A549 (cell line): ENCODE results near the gene BCO1. TPM values are rescaled to one million over a fixed set of nuclear protein-coding genes. Genes with fewer than 3 reads are reported as not detected.

Experiments used
- ATAC-seq, 2 experiments: fragments of 200-7000 bp in 1 of 2; fragments of >200 bp in 1 of 2; cut with Nextera tagmentation in 1 of 2; cut with Tn5 transposase in 1 of 2; 3 replicates each; pipeline versions ENCODE4 v1.8.0 to v1.9.1; 2018 to 2020; ENCODE audit warnings: mild to moderate bottlenecking in 1 of 2, moderate library complexity in 1 of 2
- CTCF ChIA-PET: fragments of 300-600 bp; sonication (Branson Sonifier 250); formaldehyde crosslinking; extraction: SDS; loops from one replicate; lab custom pipeline; 2021; ENCODE audit warnings: antibody characterized with exemption, inconsistent platforms; lab: Yijun Ruan, JAX
- POLR2A ChIA-PET: fragments of 350-600 bp; formaldehyde crosslinking; extraction: SDS; loops from one replicate; lab custom pipeline; 2021; ENCODE audit warnings: antibody characterized with exemption, inconsistent platforms; lab: Yijun Ruan, JAX
- DNase-seq, 2 experiments: peaks; one replicate each; pipeline versions ENCODE4 v3.0.0 to v3.0.0-alpha.2; 2011 to 2016; ENCODE audit warnings: low read depth in 1 of 2, low spot score in 1 of 2
- FAIRE-seq: peaks from 2 replicates; lab custom pipeline; 2011; peaks lifted over from hg19 to GRCh38; lab: Jason Lieb, UNC
- H3K27ac ChIP-seq, 2 experiments: fragments of >200 bp; sonication (Bioruptor Twin); formaldehyde crosslinking; 3 replicates each; pipeline ENCODE4 v1.5.1; 2016 to 2017
- H3K4me1 ChIP-seq: fragments of >200 bp; sonication (Bioruptor Twin); formaldehyde crosslinking; 3 replicates; pipeline ENCODE4 v1.6.1; 2016
- H3K4me2 ChIP-seq: fragments of >200 bp; sonication (Bioruptor Twin); formaldehyde crosslinking; 3 replicates; pipeline ENCODE4 v1.6.1; 2016
- H3K4me3 ChIP-seq: fragments of >200 bp; sonication (Bioruptor Twin); formaldehyde crosslinking; 3 replicates; pipeline ENCODE4 v1.5.1; 2016
- H3K9me3 ChIP-seq: fragments of >200 bp; sonication (Bioruptor Twin); formaldehyde crosslinking; 3 replicates; pipeline ENCODE4 v1.6.1; 2016
- BHLHE40 ChIP-seq: IDR thresholded peaks from 2 replicates; pipeline ENCODE4 v1.6.1; 2012; ENCODE audit warnings: low read depth, low read length, inconsistent platforms
- CBX2 ChIP-seq: fragments of 200-600 bp; sonication (generic); IDR thresholded peaks from 2 replicates; pipeline ENCODE4 v1.6.1; 2016; ENCODE audit warnings: low read depth, mild to moderate bottlenecking, borderline replicate concordance
- EHMT2 ChIP-seq: fragments of 200-600 bp; sonication (generic); IDR thresholded peaks from 2 replicates; pipeline ENCODE4 v1.6.1; 2016; ENCODE audit warnings: antibody characterized with exemption, low read depth, mild to moderate bottlenecking, moderate library complexity
- EP300 ChIP-seq, 2 experiments: fragments of >200 bp; sonication (Bioruptor Twin); formaldehyde crosslinking; IDR thresholded peaks; 2 replicates in 1 of 2; 3 replicates in 1 of 2; pipeline ENCODE4 v1.6.1; 2016 to 2017
- HOXA7 ChIP-seq: fragments of 250-450 bp; sonication (Bioruptor Pico); IDR thresholded peaks from 2 replicates; pipeline ENCODE4 v1.5.0; 2020; ENCODE audit warnings: mild to moderate bottlenecking, moderate library complexity
- HOXB13 ChIP-seq: fragments of 250-450 bp; sonication (Bioruptor Pico); IDR thresholded peaks from 2 replicates; pipeline ENCODE4 v1.5.0; 2020; ENCODE audit warnings: low read depth, mild to moderate bottlenecking, moderate library complexity
- HOXB5 ChIP-seq: fragments of 250-450 bp; sonication (Bioruptor Pico); IDR thresholded peaks from 2 replicates; pipeline ENCODE4 v1.5.0; 2020; ENCODE audit warnings: mild to moderate bottlenecking, moderate library complexity
- MYC ChIP-seq: IDR thresholded peaks from 2 replicates; pipeline ENCODE4 v1.6.1; 2012; ENCODE audit warnings: mild to moderate bottlenecking, inconsistent platforms, low read length, improper control_type of control experiment, borderline replicate concordance
- NR3C1 ChIP-seq: fragments of >200 bp; sonication (Bioruptor Twin); formaldehyde crosslinking; IDR thresholded peaks from 3 replicates; pipeline ENCODE4 v1.6.1; 2017
- POLR2A ChIP-seq: IDR thresholded peaks from 2 replicates; pipeline ENCODE4 v1.6.1; 2012; ENCODE audit warnings: mild to moderate bottlenecking, low read length
- RAD21 ChIP-seq, 2 experiments: fragments of >200 bp in 1 of 2; sonication (Bioruptor Twin) in 1 of 2; formaldehyde crosslinking in 1 of 2; IDR thresholded peaks in 1 of 2; conservative IDR thresholded peaks in 1 of 2; 2 replicates in 1 of 2; 3 replicates in 1 of 2; pipeline ENCODE4 v1.6.1; 2012 to 2018; ENCODE audit warnings: inconsistent platforms in 1 of 2
- RARB ChIP-seq: fragments of 250-450 bp; sonication (Bioruptor Pico); IDR thresholded peaks from 2 replicates; pipeline ENCODE4 v1.8.0; 2021; ENCODE audit warnings: mild to moderate bottlenecking, moderate library complexity
- TFCP2L1 ChIP-seq: fragments of 250-450 bp; sonication (Bioruptor Pico); IDR thresholded peaks from 2 replicates; pipeline ENCODE4 v1.5.0; 2021; ENCODE audit warnings: mild to moderate bottlenecking
- ZNF302 ChIP-seq: fragments of 250-450 bp; sonication (Bioruptor Pico); IDR thresholded peaks from 2 replicates; pipeline ENCODE4 v1.9.0; 2021; ENCODE audit warnings: inconsistent platforms, mild to moderate bottlenecking, moderate library complexity
- ZSCAN20 ChIP-seq: fragments of 250-450 bp; sonication (Bioruptor Pico); IDR thresholded peaks from 2 replicates; pipeline ENCODE4 v1.8.0; 2022; ENCODE audit warnings: mild to moderate bottlenecking, moderate library complexity
- WGBS: methylation state at CpG from one replicate; pipeline ENCODE4 v1.1.6; 2017; ENCODE audit errors: missing lambda C conversion rate; 5-methylcytosine and 5-hydroxymethylcytosine counted together
- polyA plus RNA-seq, 4 experiments: library from polyadenylated mRNA; depleted of rRNA in 3 of 4; stranded (reverse); fragments of >200 nt; fragmentation: RNase III in 1 of 4; extraction: RNeasy Plus Mini Kit Qiagen cat#74134 plus additional on column Dnase treatment in 1 of 4; gene quantifications; 2 replicates in 3 of 4; 3 replicates in 1 of 4; pipeline ENCODE4 v1.2.3, GENCODE V29; 2011 to 2017
- TF ChIP-seq, protein P1 (sequence below): IDR thresholded peaks from 2 replicates; pipeline ENCODE4 v1.6.1; 2012
- TF ChIP-seq, protein P2 (sequence below): fragments of 250-450 bp; sonication (Bioruptor Pico); IDR thresholded peaks from 2 replicates; pipeline ENCODE4 v1.5.0; 2020; ENCODE audit warnings: low read depth, mild to moderate bottlenecking, moderate library complexity
- TF ChIP-seq, protein P3 (sequence below): fragments of 450-650 bp; IDR thresholded peaks from 2 replicates; pipeline ENCODE4 v1.6.1; 2014; ENCODE audit warnings: antibody characterized with exemption
- TF ChIP-seq, protein P4 (sequence below): fragments of >200 bp; sonication (Bioruptor Twin); formaldehyde crosslinking; IDR thresholded peaks from 2 replicates; pipeline ENCODE4 v1.6.1; 2016

Gene BCO1
- polyA plus RNA-seq, 2 of the 4 experiments (the other 2 are of a cell fraction) = 5.0 to 6.2 TPM

DNA sequence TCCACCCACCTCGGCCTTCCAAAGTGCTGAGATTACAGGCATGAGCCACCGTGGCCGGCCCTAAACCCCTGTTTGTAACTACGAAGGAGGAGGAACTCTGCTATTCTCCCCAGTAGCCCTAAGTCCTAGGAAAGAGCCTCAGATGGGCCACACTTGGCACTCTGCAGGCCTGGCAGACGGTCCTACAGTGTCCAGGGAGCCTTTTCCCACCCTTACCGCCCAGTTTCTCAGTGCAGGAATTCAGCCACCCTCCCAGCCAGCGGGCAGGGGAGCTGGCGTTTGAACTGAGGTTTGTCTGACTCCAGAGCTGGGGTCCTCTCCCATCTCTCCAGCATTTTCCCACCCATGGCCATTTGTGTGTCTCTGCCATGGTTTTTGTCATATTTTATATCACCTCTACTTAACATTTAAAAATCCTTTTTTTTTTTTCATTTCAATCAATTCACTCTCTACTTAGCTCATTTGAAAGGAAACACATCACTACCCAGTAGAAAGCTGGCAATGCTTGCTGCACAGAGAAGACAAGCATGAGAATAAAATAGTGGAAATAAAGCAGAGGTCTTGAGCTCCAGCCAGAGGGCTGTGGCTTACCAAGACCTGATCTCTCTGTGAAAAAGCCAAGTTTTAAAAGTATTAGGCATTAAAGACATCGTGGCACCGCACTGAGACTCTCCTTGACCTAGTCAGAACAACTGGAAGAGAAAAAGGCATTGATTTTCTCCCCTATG is 34.9 kb downstream of the BCO1 start:
- POLR2A ChIA-PET = no interaction called here
- TF ChIP-seq RARB = no peak
- TF ChIP-seq, protein P1, sequence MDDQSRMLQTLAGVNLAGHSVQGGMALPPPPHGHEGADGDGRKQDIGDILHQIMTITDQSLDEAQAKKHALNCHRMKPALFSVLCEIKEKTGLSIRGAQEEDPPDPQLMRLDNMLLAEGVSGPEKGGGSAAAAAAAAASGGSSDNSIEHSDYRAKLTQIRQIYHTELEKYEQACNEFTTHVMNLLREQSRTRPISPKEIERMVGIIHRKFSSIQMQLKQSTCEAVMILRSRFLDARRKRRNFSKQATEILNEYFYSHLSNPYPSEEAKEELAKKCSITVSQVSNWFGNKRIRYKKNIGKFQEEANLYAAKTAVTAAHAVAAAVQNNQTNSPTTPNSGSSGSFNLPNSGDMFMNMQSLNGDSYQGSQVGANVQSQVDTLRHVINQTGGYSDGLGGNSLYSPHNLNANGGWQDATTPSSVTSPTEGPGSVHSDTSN = no peak
- no peak for TF ChIP-seq POLR2A
- TF ChIP-seq HOXB13 (CRISPR knock-in tag) = no peak
- TF ChIP-seq, protein P2, sequence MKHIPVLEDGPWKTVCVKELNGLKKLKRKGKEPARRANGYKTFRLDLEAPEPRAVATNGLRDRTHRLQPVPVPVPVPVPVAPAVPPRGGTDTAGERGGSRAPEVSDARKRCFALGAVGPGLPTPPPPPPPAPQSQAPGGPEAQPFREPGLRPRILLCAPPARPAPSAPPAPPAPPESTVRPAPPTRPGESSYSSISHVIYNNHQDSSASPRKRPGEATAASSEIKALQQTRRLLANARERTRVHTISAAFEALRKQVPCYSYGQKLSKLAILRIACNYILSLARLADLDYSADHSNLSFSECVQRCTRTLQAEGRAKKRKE (CRISPR knock-in tag) = no peak
- TF ChIP-seq ZSCAN20 (CRISPR knock-in tag) = no peak
- TF ChIP-seq HOXB5 (CRISPR knock-in tag) = no peak
- TF ChIP-seq, protein P3, sequence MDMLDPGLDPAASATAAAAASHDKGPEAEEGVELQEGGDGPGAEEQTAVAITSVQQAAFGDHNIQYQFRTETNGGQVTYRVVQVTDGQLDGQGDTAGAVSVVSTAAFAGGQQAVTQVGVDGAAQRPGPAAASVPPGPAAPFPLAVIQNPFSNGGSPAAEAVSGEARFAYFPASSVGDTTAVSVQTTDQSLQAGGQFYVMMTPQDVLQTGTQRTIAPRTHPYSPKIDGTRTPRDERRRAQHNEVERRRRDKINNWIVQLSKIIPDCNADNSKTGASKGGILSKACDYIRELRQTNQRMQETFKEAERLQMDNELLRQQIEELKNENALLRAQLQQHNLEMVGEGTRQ = no peak
- TF ChIP-seq EHMT2 = no peak
- TF ChIP-seq BHLHE40 = no peak
- no peak for TF ChIP-seq HOXA7
- Histone ChIP-seq H3K27ac (no peak overlapping the region), H3K9me3 (no peaks in the 10 kb centered on the region), H3K4me1 (no peaks in the 10 kb centered on the region), H3K4me2 (no peak overlapping the region), H3K4me3 (no peak overlapping the region)
- DNase-seq (no peak), ATAC-seq (0 out of 6 replicates have a peak, but pooled peaks of 1 of the 2 experiments have one; percentile 18), FAIRE-seq (no peak)
- 72% methylated on average over 10 of the region's 10 CpGs for WGBS
- CTCF ChIA-PET = interaction anchor here (0.5 to 0.6 kb wide), 2 partner anchors 12 to 26 kb away, joined by 3 to 4 read pairs; no protein-coding TSS in a partner anchor

DNA sequence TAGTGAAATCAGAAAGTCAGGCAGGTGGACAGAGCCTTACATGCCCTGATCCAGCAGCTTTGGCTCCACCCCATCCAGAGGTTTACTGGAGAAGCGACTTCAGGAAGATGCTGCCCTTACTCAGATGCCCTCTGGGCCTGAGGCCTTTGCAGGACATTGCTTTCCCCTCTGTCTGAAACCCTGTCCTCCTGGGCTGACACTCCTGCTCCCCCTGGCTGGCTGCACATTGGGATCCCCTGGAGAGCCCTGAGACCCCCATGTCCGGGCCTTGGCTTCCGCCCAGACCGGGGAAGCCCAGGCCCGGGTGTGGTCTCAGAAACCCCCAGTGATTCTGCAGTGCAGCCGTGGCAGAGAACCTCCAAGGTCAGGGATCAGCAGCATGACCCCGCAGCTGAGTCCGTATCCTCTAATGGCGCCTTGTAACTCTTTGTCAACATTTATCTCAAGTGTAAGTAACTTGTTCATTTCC is 36.6 kb downstream of the BCO1 start:
- no peaks in the 10 kb centered on the region for H3K9me3 ChIP-seq
- WGBS = 90% methylated on average over 9 of the region's 9 CpGs
- no peak overlapping the region for H3K4me3 ChIP-seq
- ATAC-seq (no peak; a peak in 1 of 6 replicates), FAIRE-seq (no peak), DNase-seq (no peak)
- TF ChIP-seq CBX2 (no peak), TFCP2L1 (CRISPR knock-in tag) (no peak), NR3C1 (no peak), BHLHE40 (no peak), MYC (no peak), RAD21 (conservative IDR thresholded peaks at IDR 0.05 in 1 of 2, IDR thresholded peaks at IDR 0.05 in 1 of 2) (no peak), EP300 (IDR thresholded peaks at IDR 0.05) (no peak), HOXB13 (CRISPR knock-in tag) (no peak), ZNF302 (CRISPR knock-in tag) (no peak)
- TF ChIP-seq, protein P2 (CRISPR knock-in tag) = no peak
- TF ChIP-seq, protein P4, sequence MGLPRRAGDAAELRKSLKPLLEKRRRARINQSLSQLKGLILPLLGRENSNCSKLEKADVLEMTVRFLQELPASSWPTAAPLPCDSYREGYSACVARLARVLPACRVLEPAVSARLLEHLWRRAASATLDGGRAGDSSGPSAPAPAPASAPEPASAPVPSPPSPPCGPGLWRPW = no peak
- ChIA-PET POLR2A (interaction anchor here (0.8 kb wide), 1 partner anchor 39 kb away, joined by 3 read pairs; the partner anchor contains the start of gene GAN), CTCF (no interaction called here)
- no peaks in the 10 kb centered on the region for H3K4me1 ChIP-seq
- no peak overlapping the region for H3K27ac ChIP-seq
- no peak overlapping the region for H3K4me2 ChIP-seq
